Heart left ventricle (tissue), 16 donors: ENCODE results near the gene NOL3. TPM values are rescaled to one million over a fixed set of nuclear protein-coding genes. Genes with fewer than 3 reads are reported as not detected.
A peak's percentile ranks its signal among the peaks of the same experiment; 100 is the strongest.

ENCODE experiments used
- ATAC-seq, 4 donors: fragments of 200-7000 bp; cut with Tn5 transposase; one replicate each; pipeline ENCODE4 v1.9.1; 2020 to 2022; ENCODE audit warnings: moderate library complexity in 4 of 4, mild to moderate bottlenecking in 3 of 4, moderate number of reproducible peaks in 1 of 4
- DNase-seq, 5 donors: peaks; one replicate each; pipeline ENCODE4 v3.0.0-alpha.2; 2020
- H3K27ac ChIP-seq, 12 donors: fragments of 200-600 bp; sonication (generic) in 4 of 12; one replicate each; pipeline versions ENCODE4 v1.5.0 to v1.8.0; 2016 to 2022; ENCODE audit warnings: mild to moderate bottlenecking in 2 of 12
- H3K27me3 ChIP-seq, 9 donors: fragments of 200-600 bp; sonication (generic) in 2 of 9; one replicate each; pipeline versions ENCODE4 v1.5.1 to v1.8.0; 2016 to 2022; ENCODE audit warnings: mild to moderate bottlenecking in 3 of 9
- H3K36me3 ChIP-seq, 9 donors: fragments of 200-600 bp; sonication (generic) in 2 of 9; one replicate each; pipeline versions ENCODE4 v1.5.0 to v1.8.0; 2018 to 2022; ENCODE audit warnings: mild to moderate bottlenecking in 2 of 9
- H3K4me1 ChIP-seq, 12 donors: fragments of 200-600 bp; sonication (generic) in 4 of 12; one replicate each; pipeline versions ENCODE4 v1.5.0 to v1.8.0; 2016 to 2022; ENCODE audit warnings: mild to moderate bottlenecking in 3 of 12
- H3K4me3 ChIP-seq, 12 donors: fragments of 200-600 bp; sonication (generic) in 4 of 12; one replicate each; pipeline versions ENCODE4 v1.5.0 to v1.8.0; 2017 to 2022; ENCODE audit warnings: mild to moderate bottlenecking in 9 of 12, moderate library complexity in 4 of 12
- H3K9me3 ChIP-seq, 12 donors: fragments of 200-600 bp; sonication (generic) in 4 of 12; one replicate each; pipeline versions ENCODE4 v1.5.0 to v1.8.0; 2016 to 2022; ENCODE audit warnings: mild to moderate bottlenecking in 1 of 12
- CTCF ChIP-seq, 12 donors: fragments of 200-600 bp; sonication (generic) in 4 of 12; IDR thresholded peaks; one replicate each; pipeline versions ENCODE4 v1.5.0 to v1.8.0; 2018 to 2022; ENCODE audit warnings: antibody characterized with exemption in 12 of 12, mild to moderate bottlenecking in 5 of 12
- POLR2A ChIP-seq, 2 donors: fragments of 450-650 bp; IDR thresholded peaks; one replicate each; pipeline ENCODE4 v1.6.1; 2017; ENCODE audit warnings: antibody characterized with exemption in 2 of 2, mild to moderate bottlenecking in 2 of 2, moderate library complexity in 2 of 2
- WGBS, 4 donors: extraction: QIAGEN DNeasy Blood & Tissue Kit in 2 of 4; methylation state at CpG; one replicate each; pipeline versions ENCODE4 v1.1.5 to v1.1.7; 2013 to 2018; 5-methylcytosine and 5-hydroxymethylcytosine counted together
- intact Hi-C, 10 donors: fragments of 100-400 bp; cut with DNase I; formaldehyde crosslinking; loops; one replicate each; pipeline versions ENCODE4 v1.11.1 to v1.14.2; 2022
- polyA plus RNA-seq, 2 donors: library from polyadenylated mRNA; stranded (reverse); fragments of 200-250 nt; gene quantifications; one replicate each; pipeline ENCODE4 v1.2.3, GENCODE V29; 2013
- total RNA-seq, 9 donors: library from RNA; depleted of rRNA in 2 of 9; stranded (reverse); fragments of >200 nt in 2 of 9; fragmentation: NEBNext Ultra II Directional in 3 of 9; extraction: Animal tissue kit (Norgen Biotek cat#: 25700) in 3 of 9; gene quantifications; one replicate each; pipeline versions ENCODE4 v1.1.0 to v1.2.4, GENCODE V29; 2016 to 2023
- donor health status: ischemic (EF 13 %, LVEDD 7.1; RV severe dilation, severe dysfunction).
- donor health status: healthy with polysubstance abuse.
- donor health status: DM: no; HTN: yes; CAD: no.
- donor health status: DM: no; HTN: no; CAD: no.
- donor health status: ischemic (EF 25% LVEDD 6.9; RV normal size, moderate dysfunction).
- donor health status: ischemic (EF 25% LVEDD 5.7; RV mildly dilated, moderate dysfunction).
- donor health status: healthy.
- donor health status: DM: yes; HTN: yes; CAD: no.
- donor health status: ischemic (EF 35%, LVEDD 5.7; RV mildly dilated, moderate dysfunction).
- donor health status: nonischemic (EF 11% LVEDD 7.7; RV severe dilation, severe dysfunction).
- donor health status: DM: yes; HTN: yes; CAD: no.
- donor health status: PGD.
- donor health status: ischemic (EF 29% LVEDD 5.4; RV normal size, mild dysfunction).
- donor health status: nonischemic (EF 23%, LVEDD 6.1; RV moderate dilation, normal function).

Gene NOL3
- total and polyA plus RNA-seq, 11 donors, result 64.9 to 121 (median 85.5) TPM

- Histone ChIP-seq H3K9me3 (no peaks in the 10 kb centered on the region), H3K27ac (peak overlapping the region in 1 of 12 donors; percentile 89), H3K4me3 (peak overlapping the region in 8 of 12 donors; percentile 74 to 100 (median 94)), H3K36me3 (peaks cover 0 to 56% (median 48%) of the 10 kb centered on the region in 9 donors), H3K4me1 (peaks cover 2 to 50% (median 36%) of the 10 kb centered on the region in 12 donors), H3K27me3 (no peaks in the 10 kb centered on the region)
- intact Hi-C loops, result loop anchor here in 5 of 10 donors (5.0 kb wide), 2 partner anchors 34 to 54 kb away; partner anchors contain the start of genes TMEM208 (in 4 of the 5), FHOD1 (in 1 of the 5) and SLC9A5 (in 1 of the 5)
- TF ChIP-seq POLR2A (IDR thresholded peaks at IDR 0.05) (no peak), CTCF (IDR thresholded peaks at IDR 0.05) (no peak)
- ATAC-seq (no peak), DNase-seq (no peak)
Observed at GRCh38 chr16:67193536-67193935, 23.2 kb downstream of the NOL3 start.

GRCh38 chr16:67194260-67194659 lies 23.9 kb downstream of the NOL3 start:
- WGBS, 4 donors, result 72 to 94% (median 90%) methylated on average over 2 to 6 of the region's 6 CpGs
- TF ChIP-seq POLR2A (IDR thresholded peaks at IDR 0.05), result no peak
- no peak for TF ChIP-seq CTCF (IDR thresholded peaks at IDR 0.05)
- DNase-seq, result peak in 1 of 5 donors; percentile 26
- Histone ChIP-seq H3K27me3 (no peaks in the 10 kb centered on the region), H3K27ac (no peak overlapping the region), H3K4me1 (peaks cover 2 to 57% (median 38%) of the 10 kb centered on the region in 12 donors), H3K9me3 (no peaks in the 10 kb centered on the region), H3K4me3 (no peak overlapping the region), H3K36me3 (peaks cover 0 to 60% (median 49%) of the 10 kb centered on the region in 9 donors)
- intact Hi-C loops, result loop anchor here in 5 of 10 donors (5.0 kb wide), 2 partner anchors 33 to 53 kb away; partner anchors contain the start of genes TMEM208 (in 4 of the 5), FHOD1 (in 1 of the 5) and SLC9A5 (in 1 of the 5)
- no peak for ATAC-seq

- ATAC-seq (no peak), DNase-seq (no peak)
- Histone ChIP-seq H3K27me3 (no peaks in the 10 kb centered on the region), H3K4me1 (peaks cover 2 to 54% (median 34%) of the 10 kb centered on the region in 12 donors), H3K27ac (no peak overlapping the region), H3K4me3 (no peak overlapping the region), H3K9me3 (no peaks in the 10 kb centered on the region), H3K36me3 (peaks cover 0 to 60% (median 50%) of the 10 kb centered on the region in 9 donors)
- 61 to 74% (median 71%) methylated on average over 3 to 5 of the region's 5 CpGs for WGBS, 4 donors
- TF ChIP-seq CTCF (IDR thresholded peaks at IDR 0.05) (no peak), POLR2A (IDR thresholded peaks at IDR 0.05) (no peak)
- intact Hi-C loops, result no loop called here
Observed at GRCh38 chr16:67195676-67196075, 25.3 kb downstream of the NOL3 start.

GRCh38 chr16:67196881-67197280 lies 26.5 kb downstream of the NOL3 start:
- H3K4me1 ChIP-seq, result peaks cover 0 to 42% (median 24%) of the 10 kb centered on the region in 12 donors
- no peak for TF ChIP-seq POLR2A (IDR thresholded peaks at IDR 0.05)
- no peaks in the 10 kb centered on the region for H3K9me3 ChIP-seq
- peaks cover 0 to 69% (median 58%) of the 10 kb centered on the region in 9 donors for H3K36me3 ChIP-seq
- intact Hi-C loops, result no loop called here
- DNase-seq (no peak), ATAC-seq (no peak)
- no peak overlapping the region for H3K4me3 ChIP-seq
- H3K27ac ChIP-seq, result no peak overlapping the region
- H3K27me3 ChIP-seq, result no peaks in the 10 kb centered on the region
- 99 to 100% (median 100%) methylated on average over 1 of the region's 1 CpG for WGBS, 4 donors

- WGBS, 4 donors, result 58 to 66% (median 63%) methylated on average over 5 to 6 of the region's 6 CpGs
- ATAC-seq, result no peak
- no peak for TF ChIP-seq CTCF (IDR thresholded peaks at IDR 0.05)
- no peak for TF ChIP-seq POLR2A (IDR thresholded peaks at IDR 0.05)
- no peak overlapping the region for H3K27ac ChIP-seq
- intact Hi-C loops, result no loop called here
- H3K4me3 ChIP-seq, result no peak overlapping the region
- H3K36me3 ChIP-seq, result peaks cover 0 to 77% (median 61%) of the 10 kb centered on the region in 9 donors
- peaks cover 0 to 38% (median 20%) of the 10 kb centered on the region in 12 donors for H3K4me1 ChIP-seq
- H3K9me3 ChIP-seq, result no peaks in the 10 kb centered on the region
- H3K27me3 ChIP-seq, result no peaks in the 10 kb centered on the region
- DNase-seq, result no peak
Observed at GRCh38 chr16:67197704-67198103, 27.4 kb downstream of the NOL3 start.
